K562 (cell line): ENCODE results near the gene MTARC2. TPM values are rescaled to one million over a fixed set of nuclear protein-coding genes. Genes with fewer than 3 reads are reported as not detected.

ENCODE experiments used
- ATAC-seq: fragments of 200-7000 bp; cut with Tn5 transposase; 3 replicates; pipeline ENCODE4 v1.9.1; 2020; ENCODE audit warnings: moderate library complexity
- BruUV-seq: library from RNA; stranded (reverse); fragments of 400-500 nt; replicated peaks from 2 replicates; lab custom pipeline; 2021; lab: Mats Ljungman, UMichigan
- CTCF ChIA-PET: fragments of 300-600 bp; formaldehyde crosslinking; extraction: SDS; loops from one replicate; lab custom pipeline; 2021; ENCODE audit warnings: low intra/inter-chr PET ratio; lab: Yijun Ruan, JAX
- POLR2A ChIA-PET: fragments of 300-600, 350-650 bp; sonication (Branson Sonifier 250); formaldehyde crosslinking; extraction: SDS; loops from one replicate; lab custom pipeline; 2021; ENCODE audit warnings: antibody characterized with exemption, inconsistent platforms; lab: Yijun Ruan, JAX
- DNase-seq, 4 experiments: peaks; one replicate each; pipeline versions ENCODE4 v3.0.0 to v3.0.0-alpha.2; 2011 to 2018; ENCODE audit warnings: low spot score in 3 of 4, mixed read lengths in 3 of 4; ENCODE audit errors: extremely low read depth in 1 of 4
- FAIRE-seq: peaks from 2 replicates; lab custom pipeline; 2011; peaks lifted over from hg19 to GRCh38; lab: Jason Lieb, UNC
- H2AFZ ChIP-seq: 2 replicates; pipeline ENCODE4 v1.6.0; 2011; ENCODE audit warnings: low read depth, low read length, control low read depth, inconsistent platforms
- H3K27ac ChIP-seq: fragments of 200-600 bp; 3 replicates; pipeline ENCODE4 v1.8.0; 2011; ENCODE audit warnings: low read depth, mild to moderate bottlenecking, control low read depth, inconsistent platforms, low read length, moderate library complexity, mixed read lengths; ENCODE audit errors: extremely low read depth
- H3K27me3 ChIP-seq, 2 experiments: fragments of 300-600 bp in 1 of 2; 2 replicates in 1 of 2; 3 replicates in 1 of 2; pipeline versions ENCODE4 v1.6.0 to v1.8.0; 2011; ENCODE audit warnings: inconsistent platforms in 2 of 2, low read length in 2 of 2, mild to moderate bottlenecking in 1 of 2, mixed read lengths in 1 of 2, moderate library complexity in 1 of 2; ENCODE audit not compliant: control insufficient read depth in 2 of 2, insufficient read depth in 2 of 2
- H3K36me3 ChIP-seq: fragments of 300-600 bp; 3 replicates; pipeline ENCODE4 v1.8.0; 2011; ENCODE audit warnings: mild to moderate bottlenecking, low read length, inconsistent platforms; ENCODE audit not compliant: control insufficient read depth, insufficient read depth
- H3K4me1 ChIP-seq, 2 experiments: fragments of 200-600 bp in 1 of 2; replicated peaks in 1 of 2; 2 replicates in 1 of 2; 3 replicates in 1 of 2; pipeline versions ENCODE4 v1.5.1 to v1.8.0; 2011; ENCODE audit warnings: inconsistent platforms in 2 of 2, low read length in 2 of 2, mild to moderate bottlenecking in 1 of 2, mixed read lengths in 1 of 2, moderate library complexity in 1 of 2; ENCODE audit not compliant: control insufficient read depth in 2 of 2, insufficient read depth in 2 of 2
- H3K4me2 ChIP-seq: 2 replicates; pipeline ENCODE4 v1.6.1; 2011; ENCODE audit warnings: low read length, control low read depth, inconsistent platforms, mixed read lengths; ENCODE audit not compliant: insufficient read depth
- H3K4me3 ChIP-seq: fragments of 200-600 bp; sonication (generic), shearing (Covaris generic); 2 replicates; pipeline ENCODE4 v1.5.1; 2016; ENCODE audit warnings: control low read depth, inconsistent platforms
- H3K79me2 ChIP-seq: fragments of 200-600 bp; 3 replicates; pipeline ENCODE4 v1.8.0; 2011; ENCODE audit warnings: low read length, inconsistent platforms; ENCODE audit not compliant: control insufficient read depth, insufficient read depth
- H3K9ac ChIP-seq, 2 experiments: 2 replicates each; pipeline versions ENCODE4 v1.6.0 to v1.6.1; 2011; ENCODE audit warnings: low read depth in 2 of 2, low read length in 2 of 2, control low read depth in 1 of 2, inconsistent platforms in 1 of 2, mild to moderate bottlenecking in 1 of 2, mixed read lengths in 1 of 2; ENCODE audit not compliant: insufficient read depth in 1 of 2
- H3K9me1 ChIP-seq: one replicate; pipeline ENCODE4 v1.6.0; 2011; ENCODE audit warnings: inconsistent platforms, mild to moderate bottlenecking, low read length, moderate library complexity; ENCODE audit not compliant: control insufficient read depth, insufficient read depth
- H3K9me3 ChIP-seq: replicated peaks from 2 replicates; pipeline ENCODE4 v1.5.1; 2011; ENCODE audit warnings: low read depth, low read length, inconsistent platforms; ENCODE audit not compliant: control insufficient read depth, insufficient read depth
- H4K20me1 ChIP-seq: replicated peaks from 2 replicates; pipeline ENCODE4 v1.6.1; 2011; ENCODE audit warnings: low read length, inconsistent platforms, mixed read lengths; ENCODE audit not compliant: control insufficient read depth, insufficient read depth
- BRCA1 ChIP-seq, 2 experiments: fragments of 450-650 bp in 1 of 2; sonication (generic) in 1 of 2; formaldehyde crosslinking in 1 of 2; IDR thresholded peaks; 2 replicates each; pipeline versions ENCODE4 v1.5.0 to v1.6.1; 2017 to 2020; ENCODE audit warnings: mild to moderate bottlenecking in 1 of 2, missing genetic modification reagents in 1 of 2
- CEBPB ChIP-seq: fragments of 450-650 bp; IDR thresholded peaks from 2 replicates; pipeline ENCODE4 v1.6.1; 2016; ENCODE audit warnings: missing genetic modification characterization, missing compliant biosample characterization
- EHMT2 ChIP-seq: fragments of 450-650 bp; IDR thresholded peaks from 2 replicates; pipeline ENCODE4 v1.6.1; 2018; ENCODE audit warnings: antibody characterized with exemption
- ELK3 ChIP-seq: fragments of 450-650 bp; formaldehyde crosslinking; IDR thresholded peaks from 2 replicates; pipeline ENCODE4 v1.4.0; 2020; ENCODE audit warnings: mild to moderate bottlenecking
- HMGXB4 ChIP-seq: sonication (generic); formaldehyde crosslinking; IDR thresholded peaks from 2 replicates; pipeline ENCODE4 v1.8.1; 2023; ENCODE audit warnings: mild to moderate bottlenecking, missing genetic modification reagents
- MTA3 ChIP-seq: fragments of 450-650 bp; formaldehyde crosslinking; IDR thresholded peaks from 2 replicates; pipeline ENCODE4 v1.6.1; 2017; ENCODE audit warnings: mild to moderate bottlenecking, borderline replicate concordance
- RFX5 ChIP-seq: IDR thresholded peaks from 2 replicates; pipeline ENCODE4 v1.6.1; 2011; ENCODE audit warnings: low read depth, mild to moderate bottlenecking, improper control_type of control experiment, low read length
- SRSF3 ChIP-seq: fragments of 200-400 bp; formaldehyde crosslinking; IDR thresholded peaks from 2 replicates; pipeline ENCODE4 v1.6.1; 2016; ENCODE audit warnings: mild to moderate bottlenecking, low read length, moderate library complexity; ENCODE audit not compliant: insufficient read depth
- SRSF9 ChIP-seq: fragments of 200-400 bp; formaldehyde crosslinking; IDR thresholded peaks from 2 replicates; pipeline ENCODE4 v1.6.1; 2017; ENCODE audit warnings: low read depth, low read length, borderline replicate concordance
- ZC3H8 ChIP-seq: fragments of 450-650 bp; IDR thresholded peaks from 2 replicates; pipeline ENCODE4 v1.6.1; 2017
- ZNF41 ChIP-seq: fragments of 250-450 bp; sonication (Bioruptor Pico); conservative IDR thresholded peaks from 2 replicates; pipeline ENCODE4 v1.4.0; 2020; ENCODE audit warnings: mild to moderate bottlenecking
- ZNF431 ChIP-seq: sonication (generic); formaldehyde crosslinking; IDR thresholded peaks from 2 replicates; pipeline ENCODE4 v1.8.0; 2022; ENCODE audit warnings: mild to moderate bottlenecking, missing genetic modification reagents
- ZNF57 ChIP-seq: fragments of 450-650 bp; formaldehyde crosslinking; IDR thresholded peaks from 2 replicates; pipeline ENCODE4 v1.4.0; 2020; ENCODE audit warnings: mild to moderate bottlenecking, moderate library complexity
- ZNF609 ChIP-seq: sonication (generic); formaldehyde crosslinking; IDR thresholded peaks from 2 replicates; pipeline ENCODE4 v1.8.1; 2023; ENCODE audit warnings: missing genetic modification reagents, mild to moderate bottlenecking, borderline replicate concordance
- WGBS: fragments of 100-300 bp; shearing (Covaris generic); methylation state at CpG from one replicate; pipeline ENCODE4 v1.1.6; 2016; ENCODE audit warnings: low coverage, mixed read lengths; ENCODE audit not compliant: insufficient coverage; ENCODE audit errors: missing lambda C conversion rate; 5-methylcytosine and 5-hydroxymethylcytosine counted together
- in situ Hi-C: fragments of 300-500 bp; cut with MboI; formaldehyde crosslinking; loops from 4 replicates; pipeline ENCODE4 v1.15.0; 2018; ENCODE audit warnings: inconsistent platforms, mixed read lengths
- intact Hi-C: fragments of 100-400 bp; cut with micrococcal nuclease; formaldehyde crosslinking; loops from 2 replicates; pipeline ENCODE4 v1.14.2; 2022
- polyA plus RNA-seq, 8 experiments: library from polyadenylated mRNA; depleted of rRNA in 4 of 8; stranded (reverse) in 5 of 8; unstranded in 3 of 8; fragments of >200 nt; fragmentation: Nextera tagmentation in 2 of 8; fragmentation: Illumina TruSeq in 1 of 8; extraction: Ambion mirVana in 2 of 8; extraction: Trizol in 1 of 8; gene quantifications; 2 replicates each; pipeline versions ENCODE4 v1.2.1 to v1.2.3, GENCODE V29; 2011 to 2014; ENCODE audit warnings: inconsistent platforms in 1 of 8, missing spikeins in 1 of 8
- total RNA-seq, 7 experiments: library from RNA; depleted of rRNA in 6 of 7; stranded (reverse); fragments of >200 nt in 6 of 7; fragmentation: Illumina TruSeq in 2 of 7; extraction: Trizol in 2 of 7; gene quantifications; 2 replicates each; pipeline versions ENCODE4 v1.2.1 to v1.2.3, GENCODE V29; 2011 to 2021; ENCODE audit warnings: low replicate concordance in 1 of 7

MTARC2 gene
- total and polyA plus RNA-seq, 9 of the 15 experiments (the other 6 are each of a cell fraction or from before 2014, with no cell fraction given) = 0.03 to 0.35 TPM; not detected in 7

- H3K9ac ChIP-seq = no peak overlapping the region
- peaks cover 4 to 28% of the 10 kb centered on the region in 2 experiments; a peak in 3 of 5 replicates for H3K27me3 ChIP-seq
- DNase-seq (no peak), ATAC-seq (no peak), FAIRE-seq (no peak)
- H2AFZ ChIP-seq = no peak overlapping the region
- TF ChIP-seq ZNF609 (CRISPR knock-in tag) (no peak), SRSF3 (no peak), ZNF41 (CRISPR knock-in tag) (no peak), ZNF431 (CRISPR knock-in tag) (no peak), BRCA1 (IDR thresholded peaks at IDR 0.05) (no peak), BRCA1 (CRISPR knock-in tag; IDR thresholded peaks at IDR 0.05) (no peak), MTA3 (no peak), RFX5 (no peak), ZC3H8 (no peak), SRSF9 (no peak), ELK3 (CRISPR knock-in tag) (no peak), EHMT2 (no peak), CEBPB (no peak), HMGXB4 (no peak), ZNF57 (CRISPR knock-in tag) (no peak)
- no peaks in the 10 kb centered on the region for H3K9me1 ChIP-seq
- in situ Hi-C loops (no loop called here), intact Hi-C loops (no loop called here)
- no peaks in the 10 kb centered on the region for H4K20me1 ChIP-seq
- H3K79me2 ChIP-seq = no peaks in the 10 kb centered on the region
- no TSS peak for BruUV-seq
- no peak overlapping the region for H3K4me2 ChIP-seq
- no peak overlapping the region for H3K27ac ChIP-seq
- H3K9me3 ChIP-seq = no peaks in the 10 kb centered on the region
- WGBS = under 1% methylated on average over 7 of the region's 7 CpGs
- no peaks in the 10 kb centered on the region for H3K36me3 ChIP-seq
- ChIA-PET POLR2A (no interaction called here), CTCF (no interaction called here)
- no peak overlapping the region for H3K4me3 ChIP-seq
- no peaks in the 10 kb centered on the region for H3K4me1 ChIP-seq
Observed at GRCh38 chr1:220705782-220706181, 42.3 kb upstream of the MTARC2 start.
